Thoracic aorta (tissue), 2 donors: ENCODE results near the gene ECHS1. TPM values are rescaled to one million over a fixed set of nuclear protein-coding genes. Genes with fewer than 3 reads are reported as not detected.

Source experiments
- ATAC-seq: fragments of 150-250 bp; one replicate; pipeline ENCODE4 v1.8.0; 2017; ENCODE audit warnings: low read depth; ENCODE audit not compliant: insufficient number of reproducible peaks, low FRiP score
- DNase-seq: peaks from one replicate; pipeline ENCODE4 v3.0.0-alpha.2; 2020; ENCODE audit warnings: low spot score
- H3K27ac ChIP-seq, 2 donors: fragments of 200-600 bp; sonication (generic); 1 replicate in 1 of 2; 2 replicates in 1 of 2; pipeline ENCODE4 v1.5.1; 2016; ENCODE audit warnings: mild to moderate bottlenecking in 2 of 2, moderate library complexity in 2 of 2
- H3K27me3 ChIP-seq: fragments of 200-600 bp; sonication (generic); replicated peaks from 2 replicates; pipeline ENCODE4 v1.6.0; 2016; ENCODE audit warnings: mild to moderate bottlenecking; ENCODE audit not compliant: insufficient read depth
- H3K36me3 ChIP-seq: fragments of 200-600 bp; sonication (generic); one replicate; pipeline ENCODE4 v1.5.1; 2016
- H3K4me1 ChIP-seq, 2 donors: fragments of 200-600 bp; sonication (generic); 1 replicate in 1 of 2; 2 replicates in 1 of 2; pipeline versions ENCODE4 v1.5.1 to v1.6.0; 2016; ENCODE audit warnings: low read depth in 2 of 2, mild to moderate bottlenecking in 1 of 2; ENCODE audit not compliant: control insufficient read depth in 1 of 2
- H3K4me3 ChIP-seq: fragments of 200-600 bp; sonication (generic); 2 replicates; pipeline ENCODE4 v1.5.1; 2016; ENCODE audit warnings: mild to moderate bottlenecking
- H3K9me3 ChIP-seq: fragments of 200-600 bp; sonication (generic); 2 replicates; pipeline ENCODE4 v1.5.1; 2016
- total RNA-seq, 2 donors: library from RNA; depleted of rRNA; stranded (reverse); fragments of >200 nt; gene quantifications; one replicate each; pipeline versions ENCODE4 v1.1.0 to v1.2.3, GENCODE V29; 2016
- TF ChIP-seq, protein P1 (sequence below): fragments of 200-600 bp; sonication (generic); IDR thresholded peaks from one replicate; pipeline ENCODE4 v1.5.1; 2019; ENCODE audit warnings: antibody characterized with exemption

ECHS1 gene
- total RNA-seq, 2 donors from 2014 or later: 27.5 to 64.6 TPM

DNA sequence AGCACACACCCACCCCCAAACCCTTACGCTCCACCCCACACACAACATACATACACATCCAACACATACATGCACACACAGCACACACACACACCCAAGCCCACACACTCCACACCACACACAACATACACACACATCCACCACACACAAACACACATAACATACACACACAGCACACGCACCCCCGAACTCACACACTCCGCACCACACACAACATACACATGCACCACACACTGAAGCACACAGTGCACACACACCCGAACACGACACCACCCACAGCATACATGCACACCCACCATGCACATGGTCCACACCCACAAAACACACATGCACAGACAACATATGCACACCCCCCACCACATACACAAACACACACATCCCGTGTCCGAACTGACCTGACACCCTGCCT is 24.0 kb downstream of the ECHS1 start:
- Histone ChIP-seq H3K4me3 (no peak overlapping the region), H3K27me3 (no peaks in the 10 kb centered on the region), H3K36me3 (no peaks in the 10 kb centered on the region), H3K4me1 (no peaks in the 10 kb centered on the region), H3K9me3 (no peaks in the 10 kb centered on the region), H3K27ac (no peak overlapping the region)
- TF ChIP-seq, protein P1, sequence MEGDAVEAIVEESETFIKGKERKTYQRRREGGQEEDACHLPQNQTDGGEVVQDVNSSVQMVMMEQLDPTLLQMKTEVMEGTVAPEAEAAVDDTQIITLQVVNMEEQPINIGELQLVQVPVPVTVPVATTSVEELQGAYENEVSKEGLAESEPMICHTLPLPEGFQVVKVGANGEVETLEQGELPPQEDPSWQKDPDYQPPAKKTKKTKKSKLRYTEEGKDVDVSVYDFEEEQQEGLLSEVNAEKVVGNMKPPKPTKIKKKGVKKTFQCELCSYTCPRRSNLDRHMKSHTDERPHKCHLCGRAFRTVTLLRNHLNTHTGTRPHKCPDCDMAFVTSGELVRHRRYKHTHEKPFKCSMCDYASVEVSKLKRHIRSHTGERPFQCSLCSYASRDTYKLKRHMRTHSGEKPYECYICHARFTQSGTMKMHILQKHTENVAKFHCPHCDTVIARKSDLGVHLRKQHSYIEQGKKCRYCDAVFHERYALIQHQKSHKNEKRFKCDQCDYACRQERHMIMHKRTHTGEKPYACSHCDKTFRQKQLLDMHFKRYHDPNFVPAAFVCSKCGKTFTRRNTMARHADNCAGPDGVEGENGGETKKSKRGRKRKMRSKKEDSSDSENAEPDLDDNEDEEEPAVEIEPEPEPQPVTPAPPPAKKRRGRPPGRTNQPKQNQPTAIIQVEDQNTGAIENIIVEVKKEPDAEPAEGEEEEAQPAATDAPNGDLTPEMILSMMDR: no peak
- DNase-seq: no peak
- ATAC-seq: no peak

DNA sequence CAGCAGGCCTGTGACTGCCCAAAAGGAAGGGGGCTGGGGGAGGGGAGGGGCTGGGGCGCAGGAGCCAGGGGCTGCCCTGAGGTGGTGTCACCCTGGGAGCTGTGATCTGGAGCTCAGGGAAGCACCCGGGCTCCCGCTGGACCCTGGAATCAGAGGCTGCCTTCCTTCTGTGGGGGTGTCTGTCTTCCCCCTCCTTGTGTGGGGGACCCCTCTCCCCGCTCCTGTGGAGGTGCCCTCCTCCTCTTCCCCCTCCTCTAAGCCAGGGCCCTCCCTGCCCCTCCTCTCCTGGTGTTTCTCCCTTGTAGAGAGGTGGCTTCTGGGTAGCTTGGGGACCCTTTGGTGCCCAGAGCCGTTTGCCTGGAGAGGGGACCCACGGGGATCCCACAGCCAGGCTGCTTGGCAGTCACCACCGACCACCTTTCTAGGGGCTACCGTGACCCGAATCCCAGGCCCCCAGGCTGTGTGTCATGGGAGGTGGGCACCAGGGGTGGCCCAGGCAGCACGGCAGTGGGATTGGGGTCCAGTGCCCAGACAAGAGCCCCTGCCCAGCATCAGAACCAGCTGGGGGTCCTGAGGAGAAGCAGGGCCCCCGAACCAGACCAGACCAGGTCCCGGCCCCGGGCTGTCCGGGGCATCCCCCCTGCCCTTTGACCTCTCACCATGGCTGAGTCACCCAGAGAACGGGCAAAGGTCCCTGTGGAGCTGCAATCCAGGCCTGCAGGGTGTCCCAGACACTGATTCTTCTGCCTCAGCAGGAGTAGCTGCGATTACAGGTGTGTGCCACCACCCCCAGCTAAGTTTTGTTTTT is 25.2 kb downstream of the ECHS1 start:
- no peaks in the 10 kb centered on the region for H3K36me3 ChIP-seq
- H3K9me3 ChIP-seq: no peaks in the 10 kb centered on the region
- ATAC-seq (no peak), DNase-seq (no peak)
- no peaks in the 10 kb centered on the region for H3K4me1 ChIP-seq
- H3K4me3 ChIP-seq: no peak overlapping the region
- H3K27ac ChIP-seq: no peak overlapping the region
- H3K27me3 ChIP-seq: no peaks in the 10 kb centered on the region
- TF ChIP-seq, protein P1: no peak

DNA sequence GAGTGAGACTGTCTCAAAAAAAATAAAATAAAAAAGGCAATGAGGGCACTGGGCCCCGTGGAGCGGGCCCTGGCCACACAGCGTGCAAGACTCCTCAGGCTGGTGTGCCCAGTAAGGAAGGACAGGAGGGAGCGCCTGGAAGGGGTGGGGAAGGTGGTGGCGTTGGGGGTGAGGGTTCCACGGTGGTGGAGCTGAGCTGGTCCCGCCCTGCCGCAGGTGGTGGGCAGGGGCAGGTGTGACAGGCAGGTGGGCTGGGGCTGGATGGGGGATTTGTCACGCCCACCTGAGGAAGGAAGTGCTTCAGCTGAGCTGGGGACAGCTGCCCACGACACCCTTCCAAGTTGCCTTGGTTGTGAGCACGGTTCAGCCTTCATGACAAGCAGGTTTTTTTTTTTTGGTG is 26.7 kb downstream of the ECHS1 start:
- Histone ChIP-seq H3K4me3 (no peak overlapping the region), H3K36me3 (no peaks in the 10 kb centered on the region), H3K9me3 (no peaks in the 10 kb centered on the region), H3K27ac (no peak overlapping the region), H3K4me1 (no peaks in the 10 kb centered on the region), H3K27me3 (no peaks in the 10 kb centered on the region)
- TF ChIP-seq, protein P1: no peak
- ATAC-seq (no peak), DNase-seq (no peak)

DNA sequence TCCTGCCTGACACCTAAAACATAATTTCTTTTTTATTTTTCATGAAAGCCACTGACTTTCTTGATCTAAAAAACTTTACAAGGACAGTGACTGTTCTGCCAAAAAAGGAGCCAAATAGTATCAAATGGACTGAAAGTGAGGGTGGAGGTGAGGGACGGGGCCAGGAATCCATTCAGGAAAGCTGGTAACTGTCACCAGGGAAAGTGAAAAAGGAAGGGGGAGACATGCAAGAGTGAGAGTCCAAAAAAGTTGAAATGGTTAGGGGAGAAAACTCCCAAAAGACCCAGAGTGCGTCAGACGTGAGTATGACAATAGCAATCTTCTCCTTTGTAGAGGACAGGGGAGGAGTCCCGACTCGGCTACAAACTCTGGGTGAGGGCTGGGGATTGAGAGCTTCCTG is 28.9 kb downstream of the ECHS1 start:
- Histone ChIP-seq H3K27ac (no peak overlapping the region), H3K27me3 (no peaks in the 10 kb centered on the region), H3K9me3 (no peaks in the 10 kb centered on the region), H3K36me3 (no peaks in the 10 kb centered on the region), H3K4me1 (no peaks in the 10 kb centered on the region), H3K4me3 (no peak overlapping the region)
- TF ChIP-seq, protein P1: no peak
- DNase-seq: no peak
- no peak for ATAC-seq

DNA sequence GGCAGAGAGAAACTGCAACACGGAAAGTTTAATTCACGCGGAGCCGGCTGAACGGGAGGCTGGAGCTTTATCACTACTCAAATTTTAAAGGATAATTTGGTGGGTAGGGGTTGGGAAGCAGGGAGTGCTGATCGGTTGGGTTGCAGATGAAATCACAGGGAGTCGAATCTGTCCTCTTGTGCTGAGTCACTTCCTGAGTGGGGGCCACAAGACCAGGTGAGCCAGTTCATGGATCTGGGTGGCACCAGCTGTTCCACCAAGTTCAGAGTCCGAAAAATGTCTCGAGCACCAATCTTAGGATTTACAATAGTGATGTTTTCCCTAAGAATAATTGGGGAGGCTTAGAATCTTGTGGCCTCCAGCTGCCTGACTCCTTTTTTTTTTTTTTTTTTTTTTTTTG is 29.6 kb downstream of the ECHS1 start:
- ATAC-seq (no peak), DNase-seq (no peak)
- no peaks in the 10 kb centered on the region for H3K27me3 ChIP-seq
- no peak overlapping the region for H3K27ac ChIP-seq
- no peaks in the 10 kb centered on the region for H3K4me1 ChIP-seq
- H3K36me3 ChIP-seq: no peaks in the 10 kb centered on the region
- TF ChIP-seq, protein P1: no peak
- no peaks in the 10 kb centered on the region for H3K9me3 ChIP-seq
- no peak overlapping the region for H3K4me3 ChIP-seq
